ES-I3 (cell line): ENCODE data around the gene S1PR1.

Source experiments
- H3K36me3 ChIP-seq: 2 replicates; pipeline ENCODE4 v1.6.1; 2013; ENCODE audit warnings: mild to moderate bottlenecking, low read length, control low read depth, moderate library complexity; ENCODE audit not compliant: insufficient read depth
- H3K4me1 ChIP-seq: 2 replicates; pipeline ENCODE4 v1.6.1; 2013; ENCODE audit warnings: mild to moderate bottlenecking, control low read depth, low read length; ENCODE audit not compliant: insufficient read depth
- H3K9ac ChIP-seq: 2 replicates; pipeline ENCODE4 v1.6.1; 2013; ENCODE audit warnings: low read depth, mild to moderate bottlenecking, low read length, moderate library complexity
- H3K9me3 ChIP-seq: 2 replicates; pipeline ENCODE4 v1.6.1; 2013; ENCODE audit warnings: mild to moderate bottlenecking, low read length, moderate library complexity; ENCODE audit not compliant: control insufficient read depth, insufficient read depth

The S1PR1 gene

GRCh38 chr1:101288491-101288944 is 51.7 kb downstream of the S1PR1 start:
- Histone ChIP-seq H3K9ac (no peak overlapping the region), H3K4me1 (peaks cover 14% of the 10 kb centered on the region; the same call in 1 of the 2 replicates), H3K9me3 (no peaks in the 10 kb centered on the region), H3K36me3 (no peaks in the 10 kb centered on the region)

GRCh38 chr1:101290119-101290921 is 53.5 kb downstream of the S1PR1 start:
- H3K9me3 ChIP-seq, result no peaks in the 10 kb centered on the region
- H3K4me1 ChIP-seq, result peaks cover 14% of the 10 kb centered on the region; the same call in 1 of the 2 replicates
- H3K36me3 ChIP-seq, result no peaks in the 10 kb centered on the region
- no peak overlapping the region for H3K9ac ChIP-seq
